Measurements from ENCODE around the gene ATG9B. TPM values are rescaled to one million over a fixed set of nuclear protein-coding genes. Genes with fewer than 3 reads are reported as not detected.

ATG9B gene
- polyA plus RNA-seq, 1 of the 3 experiments (the other 2 are of a cell fraction): 0.67 TPM

DNA sequence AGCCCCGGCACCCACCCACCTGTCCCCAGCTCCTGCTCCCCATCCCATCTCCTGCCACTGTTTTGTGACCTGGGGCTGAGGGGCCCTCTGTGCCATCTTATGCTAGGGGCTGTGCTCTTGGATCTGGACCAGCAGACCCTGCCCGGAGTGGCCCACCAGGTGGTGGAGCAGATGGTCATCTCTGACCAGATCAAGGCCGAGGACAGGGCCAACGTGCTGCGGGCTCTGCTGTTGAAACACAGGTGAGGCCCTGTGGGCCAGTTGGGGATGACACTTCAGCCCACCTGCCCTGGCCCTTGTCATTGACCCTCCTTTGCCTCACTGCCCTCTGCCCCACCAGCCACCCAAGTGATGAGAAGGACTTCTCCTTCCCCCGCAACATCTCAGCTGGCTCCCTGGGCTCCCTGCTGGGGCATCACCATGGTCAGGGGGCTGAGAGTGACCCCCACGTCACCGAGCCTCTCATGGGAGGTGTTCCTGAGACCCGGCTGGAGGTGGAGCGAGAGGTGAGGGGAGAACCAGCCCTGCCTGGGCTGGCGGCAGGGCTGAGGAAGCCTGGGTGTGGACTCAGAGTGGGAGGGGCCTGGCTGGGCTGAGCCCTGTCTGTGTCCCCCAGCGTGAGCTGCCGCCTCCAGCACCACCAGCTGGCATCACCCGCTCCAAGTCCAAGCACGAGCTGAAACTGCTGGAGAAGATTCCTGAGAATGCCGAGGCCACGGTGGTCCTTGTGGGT is 45.7 kb upstream of the ATG9B start:
- WGBS (ENCODE audit: low lambda C conversion rate): 97% methylated on average over 14 of the region's 17 CpGs
- H3K9me3 ChIP-seq: no peaks in the 10 kb centered on the region
- H3K4me3 ChIP-seq (ENCODE audit: low read depth in 2 of 2, low read length in 1 of 2): no peak overlapping the region
- TF ChIP-seq FOSL2 (IDR thresholded peaks at IDR 0.05; ENCODE audit: borderline replicate concordance, low read depth) (no peak), GATA2 (CRISPR knock-in tag; IDR thresholded peaks at IDR 0.05) (no peak), ELF1 (IDR thresholded peaks at IDR 0.05) (no peak), TCF12 (IDR thresholded peaks at IDR 0.05) (no peak), JUND (IDR thresholded peaks at IDR 0.05) (no peak), GABPA (IDR thresholded peaks at IDR 0.05; ENCODE audit: low read depth) (no peak), RXRA (IDR thresholded peaks at IDR 0.05; ENCODE audit: borderline replicate concordance, low read depth) (no peak)
- TF ChIP-seq, protein P1, sequence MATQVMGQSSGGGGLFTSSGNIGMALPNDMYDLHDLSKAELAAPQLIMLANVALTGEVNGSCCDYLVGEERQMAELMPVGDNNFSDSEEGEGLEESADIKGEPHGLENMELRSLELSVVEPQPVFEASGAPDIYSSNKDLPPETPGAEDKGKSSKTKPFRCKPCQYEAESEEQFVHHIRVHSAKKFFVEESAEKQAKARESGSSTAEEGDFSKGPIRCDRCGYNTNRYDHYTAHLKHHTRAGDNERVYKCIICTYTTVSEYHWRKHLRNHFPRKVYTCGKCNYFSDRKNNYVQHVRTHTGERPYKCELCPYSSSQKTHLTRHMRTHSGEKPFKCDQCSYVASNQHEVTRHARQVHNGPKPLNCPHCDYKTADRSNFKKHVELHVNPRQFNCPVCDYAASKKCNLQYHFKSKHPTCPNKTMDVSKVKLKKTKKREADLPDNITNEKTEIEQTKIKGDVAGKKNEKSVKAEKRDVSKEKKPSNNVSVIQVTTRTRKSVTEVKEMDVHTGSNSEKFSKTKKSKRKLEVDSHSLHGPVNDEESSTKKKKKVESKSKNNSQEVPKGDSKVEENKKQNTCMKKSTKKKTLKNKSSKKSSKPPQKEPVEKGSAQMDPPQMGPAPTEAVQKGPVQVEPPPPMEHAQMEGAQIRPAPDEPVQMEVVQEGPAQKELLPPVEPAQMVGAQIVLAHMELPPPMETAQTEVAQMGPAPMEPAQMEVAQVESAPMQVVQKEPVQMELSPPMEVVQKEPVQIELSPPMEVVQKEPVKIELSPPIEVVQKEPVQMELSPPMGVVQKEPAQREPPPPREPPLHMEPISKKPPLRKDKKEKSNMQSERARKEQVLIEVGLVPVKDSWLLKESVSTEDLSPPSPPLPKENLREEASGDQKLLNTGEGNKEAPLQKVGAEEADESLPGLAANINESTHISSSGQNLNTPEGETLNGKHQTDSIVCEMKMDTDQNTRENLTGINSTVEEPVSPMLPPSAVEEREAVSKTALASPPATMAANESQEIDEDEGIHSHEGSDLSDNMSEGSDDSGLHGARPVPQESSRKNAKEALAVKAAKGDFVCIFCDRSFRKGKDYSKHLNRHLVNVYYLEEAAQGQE (IDR thresholded peaks at IDR 0.05; ENCODE audit: low read depth, low read length): no peak
- no peak overlapping the region for H3K9ac ChIP-seq
- ChIA-PET CTCF (interaction anchor here (1.0 to 12.2 kb wide), 4 partner anchors 8 to 52 kb away, joined by 3 to 77 read pairs (median 14); partner anchors contain the start of genes CDK5 and SLC4A2), POLR2A (interaction anchor here (1.0 kb wide), 1 partner anchor 11 kb away, joined by 3 read pairs; the partner anchor contains the start of gene FASTK)
- no peaks in the 10 kb centered on the region for H3K9me2 ChIP-seq
- no peak for DNase-seq
- peaks cover 60 to 86% of the 10 kb centered on the region in 2 experiments for H3K36me3 ChIP-seq (replicated peaks in 1 of 2; ENCODE audit: control insufficient read depth in 1 of 2, insufficient read depth in 2 of 2, low read length in 1 of 2)
- peaks cover 17% of the 10 kb centered on the region for H3F3A ChIP-seq (replicated peaks; ENCODE audit: insufficient read depth)
- H3K79me2 ChIP-seq (ENCODE audit: insufficient read depth): peaks cover 30% of the 10 kb centered on the region; the same call in 1 of the 2 replicates
- no peak overlapping the region for H3K27ac ChIP-seq (ENCODE audit: low read depth in 2 of 2, low read length in 1 of 2)
- H3K4me1 ChIP-seq (ENCODE audit: control insufficient read depth in 1 of 2, insufficient read depth in 2 of 2, low read depth in 1 of 2, low read length in 1 of 2): no peaks in the 10 kb centered on the region; a peak in 2 of 4 replicates
- no peaks in the 10 kb centered on the region for H3K27me3 ChIP-seq (ENCODE audit: insufficient read depth)
- H4K20me1 ChIP-seq (ENCODE audit: insufficient read depth): no peaks in the 10 kb centered on the region
- H2AFZ ChIP-seq (ENCODE audit: low read depth): no peak overlapping the region
- no peak overlapping the region for H3K4me2 ChIP-seq

DNA sequence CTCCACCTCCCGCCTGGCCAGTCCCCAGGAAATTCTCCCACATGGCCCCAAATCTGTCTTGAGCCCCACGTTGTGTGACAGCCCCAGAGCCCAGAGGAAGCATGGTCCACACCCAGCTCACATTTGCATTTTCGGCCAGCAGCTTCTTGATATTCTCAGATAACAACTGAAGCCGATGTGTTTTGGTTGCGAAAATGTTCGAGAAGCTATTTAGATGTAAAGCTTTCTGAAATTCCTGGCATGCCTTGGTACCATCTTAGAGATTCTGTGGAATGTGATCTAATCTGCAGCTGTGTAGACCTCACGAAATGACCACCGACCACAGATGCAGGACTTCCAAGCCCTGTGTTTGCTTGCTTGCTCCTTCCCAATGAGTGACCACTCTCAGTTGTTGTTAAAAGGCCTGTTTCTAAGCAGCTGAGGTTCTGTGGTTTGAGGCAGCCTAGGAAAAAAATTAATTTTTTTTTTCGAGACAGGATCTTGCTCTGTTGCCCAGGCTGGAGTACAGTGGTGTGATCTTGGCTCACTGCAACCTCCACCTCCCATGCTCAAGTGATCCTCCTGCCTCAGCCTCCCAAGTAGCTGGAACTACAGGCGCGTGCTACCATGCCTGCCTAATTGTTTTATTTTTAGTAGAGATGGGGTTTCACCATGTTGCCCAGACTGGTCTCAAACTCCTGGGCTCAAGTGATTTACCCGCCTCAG is 43.9 kb upstream of the ATG9B start:
- POLR2A ChIA-PET: interaction anchor here (1.1 to 1.5 kb wide), 2 partner anchors 8 to 13 kb away, joined by 3 read pairs; partner anchors contain the start of gene FASTK
- WGBS (ENCODE audit: low lambda C conversion rate): 78% methylated on average over 12 of the region's 12 CpGs
- Histone ChIP-seq H3K79me2 (ENCODE audit: insufficient read depth) (peaks cover 48% of the 10 kb centered on the region; the same call in 1 of the 2 replicates), H3K9me3 (no peaks in the 10 kb centered on the region), H3K9me2 (no peaks in the 10 kb centered on the region), H3K27ac (ENCODE audit: low read depth in 2 of 2, low read length in 1 of 2) (no peak overlapping the region), H3K27me3 (ENCODE audit: insufficient read depth) (no peaks in the 10 kb centered on the region), H3K4me1 (ENCODE audit: control insufficient read depth in 1 of 2, insufficient read depth in 2 of 2, low read depth in 1 of 2, low read length in 1 of 2) (no peaks in the 10 kb centered on the region; a peak in 2 of 4 replicates), H3F3A (replicated peaks; ENCODE audit: insufficient read depth) (peaks cover 14% of the 10 kb centered on the region), H3K4me3 (ENCODE audit: low read depth in 2 of 2, low read length in 1 of 2) (no peak overlapping the region), H4K20me1 (ENCODE audit: insufficient read depth) (peaks cover 15% of the 10 kb centered on the region), H3K4me2 (no peak overlapping the region), H2AFZ (ENCODE audit: low read depth) (no peak overlapping the region), H3K36me3 (replicated peaks in 1 of 2; ENCODE audit: control insufficient read depth in 1 of 2, insufficient read depth in 2 of 2, low read length in 1 of 2) (peaks cover 61 to 79% of the 10 kb centered on the region in 2 experiments), H3K9ac (no peak overlapping the region)
- no peak for DNase-seq
- no peak for TF ChIP-seq FOXJ3 (CRISPR knock-in tag; IDR thresholded peaks at IDR 0.05)
- TF ChIP-seq TEAD4 (IDR thresholded peaks at IDR 0.05; ENCODE audit: borderline replicate concordance, insufficient read depth): 0 out of 2 replicates have a peak, but pooled peaks have one; percentile 25
- CTCF ChIA-PET: interaction anchor here (0.6 to 12.2 kb wide), 8 partner anchors 8 to 50 kb away, joined by 3 to 77 read pairs (median 5); partner anchors contain the start of genes CDK5 and SLC4A2
